Raji (cell line): ENCODE data around the gene SLC27A2.

Experiments
- POLR2A ChIP-seq: IDR thresholded peaks from 2 replicates; pipeline ENCODE4 v1.6.1; 2011; ENCODE audit warnings: low read depth, low read length, control low read depth; ENCODE audit not compliant: insufficient read depth

Gene SLC27A2

GRCh38 chr15:50181969-50182218, at the start of gene SLC27A2:
SLC27A2 (plus strand) TSS chr15:50182196; CDS start chr15:50182428, 232 bp downstream.
- no peak for TF ChIP-seq POLR2A

- TF ChIP-seq POLR2A, result no peak
These were observed 47.4 kb upstream of the SLC27A2 start for GRCh38 chr15:50134524-50135024.

- TF ChIP-seq POLR2A, result no peak
These were observed 46.9 kb upstream of the SLC27A2 start for GRCh38 chr15:50135031-50135551.

GRCh38 chr15:50137330-50137761, 44.6 kb upstream of the SLC27A2 start:
- no peak for TF ChIP-seq POLR2A

- TF ChIP-seq POLR2A, result no peak
These were observed 44.1 kb upstream of the SLC27A2 start for GRCh38 chr15:50137893-50138292.

GRCh38 chr15:50138391-50138790, 43.6 kb upstream of the SLC27A2 start:
- TF ChIP-seq POLR2A, result no peak

GRCh38 chr15:50140098-50140497, 41.9 kb upstream of the SLC27A2 start:
- TF ChIP-seq POLR2A, result no peak

- TF ChIP-seq POLR2A, result no peak
These were observed 41.0 kb upstream of the SLC27A2 start for GRCh38 chr15:50140983-50141382.

- TF ChIP-seq POLR2A, result no peak
These were observed 40.1 kb upstream of the SLC27A2 start for GRCh38 chr15:50141856-50142255.

GRCh38 chr15:50143255-50143860, 38.6 kb upstream of the SLC27A2 start:
- TF ChIP-seq POLR2A, result no peak

GRCh38 chr15:50144341-50145120, 37.5 kb upstream of the SLC27A2 start:
- TF ChIP-seq POLR2A, result no peak

GRCh38 chr15:50145451-50145872, 36.5 kb upstream of the SLC27A2 start:
- TF ChIP-seq POLR2A, result no peak

GRCh38 chr15:50146632-50147031, 35.4 kb upstream of the SLC27A2 start:
- no peak for TF ChIP-seq POLR2A

GRCh38 chr15:50148362-50148963, 33.5 kb upstream of the SLC27A2 start:
- no peak for TF ChIP-seq POLR2A

- no peak for TF ChIP-seq POLR2A
These were observed 32.9 kb upstream of the SLC27A2 start for GRCh38 chr15:50149090-50149489.

- TF ChIP-seq POLR2A, result no peak
These were observed 31.6 kb upstream of the SLC27A2 start for GRCh38 chr15:50150349-50150748.

GRCh38 chr15:50150851-50151250, 31.1 kb upstream of the SLC27A2 start:
- no peak for TF ChIP-seq POLR2A

- no peak for TF ChIP-seq POLR2A
These were observed 30.5 kb upstream of the SLC27A2 start for GRCh38 chr15:50151476-50151875.
